Stimulated activated CD8-positive, alpha-beta memory T cell treated with anti-CD3 and anti-CD28 coated beads, Interleukin-15, amount 100 ng/mL, for 4 hours (primary cell): ENCODE results near the gene RNH1.

Experiments used
- DNase-seq, 2 donors: peaks; one replicate each; pipeline ENCODE4 v3.0.0-alpha.2; 2020; ENCODE audit warnings: low read depth in 2 of 2

The RNH1 gene

DNA sequence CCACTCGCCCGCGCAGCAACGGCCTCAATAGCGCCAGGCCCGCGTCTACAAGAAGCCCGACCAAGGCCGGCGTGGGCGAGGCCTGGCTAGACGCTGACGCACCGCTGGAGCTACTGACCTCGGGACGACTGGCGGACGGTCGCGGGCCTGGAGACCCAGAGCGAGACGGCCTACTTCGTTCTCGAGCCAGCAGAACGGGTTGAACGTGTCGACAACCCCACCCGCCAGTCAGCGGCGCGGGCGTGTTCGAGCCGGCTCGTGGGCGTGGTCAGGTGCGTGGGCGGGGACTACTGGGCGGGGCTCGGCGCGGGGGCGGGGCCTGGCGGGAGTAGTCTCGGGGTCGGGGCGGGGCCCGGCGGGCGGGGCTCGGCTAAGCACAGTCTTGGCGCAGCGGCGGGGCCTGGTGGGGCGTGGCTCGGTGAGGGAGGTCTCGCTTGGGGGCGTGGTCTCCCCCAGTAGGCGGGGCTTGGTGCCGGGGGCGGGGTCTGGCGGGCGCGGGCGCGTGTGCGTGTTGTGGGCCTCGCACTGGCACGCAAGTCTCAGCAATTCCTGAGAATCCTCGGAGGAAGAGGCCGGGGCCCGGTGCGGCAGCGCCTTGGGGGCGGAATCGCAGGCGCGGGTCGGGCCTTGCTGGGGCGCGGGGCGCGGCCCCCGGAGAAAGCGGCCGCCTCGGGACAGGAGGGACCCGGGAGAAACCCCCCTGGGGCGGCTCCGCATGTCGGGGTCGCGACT, at the start of gene RNH1:
TSS of gene RNH1 (minus strand) at position 248 of the 732 bp plus-strand sequence. CDS start 5,080 bp downstream, outside the sequence.
- peak; percentile 98 for DNase-seq

- DNase-seq: no peak
Observed at GRCh38 chr11:555780-556661, 49.0 kb upstream of the RNH1 start.

- no peak for DNase-seq
Observed at GRCh38 chr11:555227-555779, 48.3 kb upstream of the RNH1 start.

DNA sequence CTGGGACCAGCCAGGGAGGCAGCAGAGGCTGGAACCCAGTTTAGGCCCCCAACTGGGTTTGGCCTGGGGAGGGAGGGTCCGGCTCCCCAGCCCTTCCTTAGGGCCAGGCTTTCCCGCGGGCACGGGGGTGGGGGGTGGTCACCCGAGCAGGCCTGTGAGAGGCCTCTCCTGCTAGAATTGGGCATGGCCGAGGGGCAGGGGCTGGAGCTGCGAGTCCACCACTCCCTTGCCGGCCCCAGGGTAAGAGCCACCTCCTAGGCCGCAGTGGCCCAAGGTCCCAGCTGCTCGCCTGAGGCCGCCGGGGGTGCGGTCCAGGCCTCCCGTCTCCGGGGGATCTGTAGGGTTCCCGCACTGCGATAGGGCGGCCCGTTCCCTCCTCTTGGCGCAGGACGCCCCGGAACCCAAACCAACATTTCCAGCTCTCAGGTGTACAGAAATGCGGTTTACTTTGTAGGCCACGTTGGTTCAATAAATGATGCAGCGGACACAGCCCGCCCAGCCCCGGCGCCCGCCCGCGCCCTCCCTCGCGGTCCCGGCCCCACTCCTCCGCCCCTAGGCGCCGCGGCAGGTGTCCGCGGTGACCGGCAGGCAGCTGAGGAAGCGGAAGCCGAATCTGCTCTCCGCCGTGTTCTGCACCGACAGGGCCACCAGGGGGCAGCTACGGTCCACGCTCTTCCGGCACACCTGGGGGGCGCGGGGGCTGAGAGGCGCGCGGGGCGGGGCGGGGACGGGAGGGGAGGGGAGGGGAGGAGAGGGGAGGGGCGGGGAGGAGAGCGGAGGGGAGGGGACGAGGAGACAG, 47.6 kb upstream of the RNH1 start:
- DNase-seq: peak; percentile 40 to 52

- DNase-seq: no peak
Observed at GRCh38 chr11:553988-554340, 46.9 kb upstream of the RNH1 start.

DNA sequence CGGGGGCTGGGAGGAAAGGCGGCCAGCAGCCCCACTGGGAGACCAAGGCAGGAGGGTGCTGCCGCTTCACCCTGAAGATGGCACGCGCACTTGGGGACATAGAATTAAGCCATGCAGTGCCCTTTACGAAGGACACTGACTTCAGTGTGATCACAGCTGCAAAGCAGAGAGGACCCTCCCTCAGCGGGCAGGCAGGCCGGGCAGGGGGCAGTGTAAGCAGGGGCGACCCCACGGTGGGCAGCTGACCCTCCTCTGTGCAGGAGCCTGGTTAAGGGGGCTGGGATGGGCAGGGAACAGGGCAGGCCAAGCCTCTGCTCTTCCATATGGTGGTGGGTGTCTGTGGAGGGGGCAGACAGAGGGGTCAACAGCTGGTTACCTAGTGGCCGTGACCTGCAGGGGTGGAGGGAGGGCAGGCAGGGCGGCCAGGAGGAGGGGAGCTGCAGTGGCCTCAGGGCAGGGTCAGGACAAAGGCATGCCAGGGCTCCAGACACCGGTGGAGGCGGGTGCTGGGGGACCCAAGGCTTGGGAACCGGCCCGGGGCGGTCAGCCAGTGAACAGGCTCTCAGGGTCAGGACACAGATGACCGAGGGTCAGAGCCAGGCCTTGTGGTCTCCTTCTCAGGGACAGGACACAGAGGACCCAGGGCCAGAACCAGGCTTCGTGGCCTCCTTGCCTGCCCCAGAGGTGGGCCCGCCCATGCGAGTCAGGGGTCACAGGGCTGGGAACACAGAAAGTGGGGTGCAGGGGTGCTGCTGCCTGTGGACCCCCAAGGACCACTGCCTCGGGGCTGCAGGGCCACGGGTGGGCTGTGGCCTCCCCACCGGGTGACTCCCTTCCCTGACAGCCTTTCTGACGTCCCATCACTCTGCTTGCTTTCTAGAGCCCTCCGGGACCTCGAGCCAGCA, 46.3 kb upstream of the RNH1 start:
- DNase-seq: no peak

GRCh38 chr11:551596-551995, 44.6 kb upstream of the RNH1 start:
- DNase-seq: no peak

DNA sequence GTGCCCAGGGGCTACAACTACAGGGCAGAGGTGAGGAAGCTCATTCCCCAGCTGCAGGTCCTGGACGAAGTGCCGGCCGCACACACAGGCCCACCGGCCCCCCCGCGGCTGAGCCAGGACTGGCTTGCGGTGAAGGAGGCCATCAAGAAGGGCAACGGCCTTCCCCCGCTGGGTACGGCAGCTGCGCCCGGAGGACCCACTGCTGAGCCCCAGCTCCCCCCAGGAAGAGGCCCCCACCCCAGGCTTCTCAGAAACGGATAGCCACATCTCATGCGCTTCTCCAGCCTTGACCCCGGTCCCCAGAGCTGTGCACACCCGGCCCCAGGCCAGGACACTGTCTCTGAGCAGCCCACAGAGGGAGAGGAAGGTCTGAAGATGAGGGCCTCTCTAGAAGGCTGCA, 44.1 kb upstream of the RNH1 start:
- DNase-seq: no peak

GRCh38 chr11:550746-551085, 43.7 kb upstream of the RNH1 start:
- no peak for DNase-seq

- no peak for DNase-seq
Observed at GRCh38 chr11:550021-550745, 43.1 kb upstream of the RNH1 start.

DNA sequence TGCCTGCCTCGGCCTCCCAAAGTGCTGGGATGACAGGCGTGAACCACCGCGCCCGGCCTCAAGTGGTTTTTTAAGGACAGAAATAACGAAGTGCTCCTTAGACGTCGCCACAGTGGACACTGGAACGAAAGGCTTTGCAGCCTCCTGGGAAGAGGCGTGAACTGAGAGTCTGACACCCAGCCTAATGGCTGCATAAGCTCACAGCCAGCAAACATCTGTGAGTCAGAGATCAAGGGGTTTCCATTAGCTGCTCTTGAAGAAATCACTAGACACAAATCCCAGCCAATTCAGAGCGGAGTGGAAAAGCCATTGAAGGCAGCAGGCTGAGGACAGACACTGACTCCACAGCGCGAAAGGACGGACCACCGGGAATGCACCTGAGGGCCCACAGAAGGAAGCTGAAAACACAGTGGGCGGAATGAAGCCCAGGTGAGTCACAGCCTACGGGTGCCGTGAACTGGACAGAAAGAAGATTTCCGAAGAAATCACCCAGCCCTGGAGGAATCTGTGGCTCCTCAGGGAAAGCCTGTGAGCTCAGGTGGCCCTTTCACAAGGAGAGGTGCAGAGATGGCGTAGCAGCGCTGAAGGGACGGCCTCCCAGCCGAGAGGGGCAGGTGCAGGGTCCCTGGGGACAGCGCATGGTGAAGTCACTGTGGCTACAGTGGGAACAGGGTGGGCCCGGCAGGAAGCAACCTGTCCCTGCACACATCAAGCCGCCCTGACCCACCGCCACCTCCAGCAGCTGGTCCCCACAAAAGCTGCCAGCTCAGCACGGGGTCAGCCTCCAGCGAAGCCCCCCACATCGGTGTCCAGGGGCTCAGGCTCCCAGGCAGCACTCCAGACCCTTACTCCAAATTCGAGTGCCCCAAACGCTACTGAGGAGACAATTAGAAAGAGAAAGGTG, 41.9 kb upstream of the RNH1 start:
- DNase-seq: no peak

DNA sequence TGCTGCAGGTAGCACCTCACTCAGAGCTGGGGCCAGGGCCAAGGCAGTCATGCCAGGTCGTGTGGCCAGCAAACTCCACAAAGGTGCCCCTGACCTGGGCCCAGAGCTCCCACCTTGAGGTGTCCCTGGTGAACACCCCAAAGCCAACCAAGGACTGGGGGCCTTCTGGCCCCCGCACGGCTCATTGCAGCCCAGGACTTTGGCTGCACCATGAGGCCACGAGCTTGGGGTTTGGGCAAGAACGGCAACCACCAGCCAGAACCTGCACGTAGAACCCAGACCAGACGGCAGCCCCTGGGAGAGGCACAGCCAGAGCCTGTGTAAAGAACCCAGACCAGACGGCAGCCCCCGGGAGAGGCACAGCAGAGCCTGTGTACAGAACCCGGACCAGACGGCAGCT, 38.1 kb upstream of the RNH1 start:
- DNase-seq: no peak

DNA sequence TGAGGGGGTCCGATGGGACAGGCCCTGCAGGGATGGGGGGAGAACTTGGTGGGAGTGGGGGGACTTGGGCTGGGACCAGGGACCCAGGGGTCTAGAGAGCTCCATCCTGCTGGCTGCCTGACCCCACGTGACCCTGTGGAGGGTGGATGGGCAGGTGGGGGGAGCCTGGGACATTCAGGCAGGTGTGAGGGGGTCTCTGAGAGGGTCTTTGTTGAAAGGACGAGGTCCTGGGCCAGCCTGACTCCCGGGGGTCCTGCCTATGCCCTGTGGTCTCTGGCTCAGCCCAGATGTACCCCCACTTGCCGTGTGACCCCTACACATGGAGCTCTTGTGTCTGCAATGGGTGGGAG, 37.8 kb upstream of the RNH1 start:
- DNase-seq: no peak

- no peak for DNase-seq
Observed at GRCh38 chr11:541433-541885, 34.4 kb upstream of the RNH1 start.

- no peak for DNase-seq
Observed at GRCh38 chr11:540583-541432, 33.8 kb upstream of the RNH1 start.

- no peak for DNase-seq
Observed at GRCh38 chr11:539971-540481, 33.0 kb upstream of the RNH1 start.

- no peak for DNase-seq
Observed at GRCh38 chr11:538431-539051, 31.5 kb upstream of the RNH1 start.
